GM12878 (cell line): Measurements from ENCODE around the gene GAMT.

Source experiments
- FOXK2 ChIP-seq: fragments of 450-650 bp; IDR thresholded peaks from 2 replicates; pipeline ENCODE4 v1.6.1; 2017; ENCODE audit warnings: mild to moderate bottlenecking, moderate library complexity
- HDAC6 ChIP-seq: fragments of 200-600 bp; sonication (generic); IDR thresholded peaks from one replicate; pipeline ENCODE4 v1.8.0; 2017; ENCODE audit warnings: antibody characterized with exemption; ENCODE audit not compliant: unreplicated experiment
- NKRF ChIP-seq: fragments of 450-650 bp; conservative IDR thresholded peaks from 2 replicates; pipeline ENCODE4 v1.6.1; 2017; ENCODE audit warnings: mild to moderate bottlenecking, moderate library complexity
- NR2C2 ChIP-seq: IDR thresholded peaks from 2 replicates; pipeline ENCODE4 v1.6.1; 2011; ENCODE audit warnings: borderline replicate concordance, low read depth; ENCODE audit not compliant: control insufficient read depth, insufficient read length
- NR2F1 ChIP-seq: fragments of 450-650 bp; conservative IDR thresholded peaks from 2 replicates; pipeline ENCODE4 v1.6.1; 2017; ENCODE audit warnings: mild to moderate bottlenecking
- POLR2A ChIP-seq: IDR thresholded peaks from 2 replicates; pipeline ENCODE4 v1.6.1; 2011; ENCODE audit warnings: low read depth, mild to moderate bottlenecking, low read length
- POU2F2 ChIP-seq: IDR thresholded peaks from 3 replicates; pipeline ENCODE4 v1.6.1; 2011; ENCODE audit warnings: low read depth, mild to moderate bottlenecking, low read length, borderline replicate concordance
- RFX5 ChIP-seq: IDR thresholded peaks from 2 replicates; pipeline ENCODE4 v1.6.1; 2011; ENCODE audit warnings: low read depth, low read length, improper control_type of control experiment
- ZBTB11 ChIP-seq: fragments of 450-650 bp; formaldehyde crosslinking; IDR thresholded peaks from 2 replicates; pipeline ENCODE4 v1.5.0; 2022; ENCODE audit warnings: mild to moderate bottlenecking, missing genetic modification characterization
- TF ChIP-seq, protein P1 (sequence below): IDR thresholded peaks from 2 replicates; pipeline ENCODE4 v1.6.1; 2011; ENCODE audit warnings: low read depth, low read length, improper control_type of control experiment, borderline replicate concordance
- TF ChIP-seq, protein P2 (sequence below), 3 experiments: IDR thresholded peaks in 2 of 3; conservative IDR thresholded peaks in 1 of 3; 2 replicates each; pipeline ENCODE4 v1.5.1; 2011; ENCODE audit warnings: low read depth in 3 of 3, low read length in 3 of 3, mild to moderate bottlenecking in 3 of 3, control low read depth in 2 of 3, moderate library complexity in 2 of 3, inconsistent platforms in 1 of 3, mixed read lengths in 1 of 3; ENCODE audit not compliant: control insufficient read depth in 2 of 3, insufficient read depth in 1 of 3; ENCODE audit errors: extremely low read depth in 1 of 3
- TF ChIP-seq, protein P3 (sequence below): IDR thresholded peaks from 2 replicates; pipeline ENCODE4 v1.6.1; 2011; ENCODE audit warnings: mild to moderate bottlenecking, low read depth, low read length, moderate library complexity; ENCODE audit not compliant: insufficient replicate concordance

- TF ChIP-seq, protein P1, sequence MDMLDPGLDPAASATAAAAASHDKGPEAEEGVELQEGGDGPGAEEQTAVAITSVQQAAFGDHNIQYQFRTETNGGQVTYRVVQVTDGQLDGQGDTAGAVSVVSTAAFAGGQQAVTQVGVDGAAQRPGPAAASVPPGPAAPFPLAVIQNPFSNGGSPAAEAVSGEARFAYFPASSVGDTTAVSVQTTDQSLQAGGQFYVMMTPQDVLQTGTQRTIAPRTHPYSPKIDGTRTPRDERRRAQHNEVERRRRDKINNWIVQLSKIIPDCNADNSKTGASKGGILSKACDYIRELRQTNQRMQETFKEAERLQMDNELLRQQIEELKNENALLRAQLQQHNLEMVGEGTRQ: no peak
- TF ChIP-seq FOXK2 (no peak), NKRF (no peak), RFX5 (no peak), ZBTB11 (CRISPR knock-in tag) (no peak), POU2F2 (no peak), NR2F1 (no peak), NR2C2 (no peak), HDAC6 (no peak), POLR2A (no peak)
- TF ChIP-seq, protein P2, sequence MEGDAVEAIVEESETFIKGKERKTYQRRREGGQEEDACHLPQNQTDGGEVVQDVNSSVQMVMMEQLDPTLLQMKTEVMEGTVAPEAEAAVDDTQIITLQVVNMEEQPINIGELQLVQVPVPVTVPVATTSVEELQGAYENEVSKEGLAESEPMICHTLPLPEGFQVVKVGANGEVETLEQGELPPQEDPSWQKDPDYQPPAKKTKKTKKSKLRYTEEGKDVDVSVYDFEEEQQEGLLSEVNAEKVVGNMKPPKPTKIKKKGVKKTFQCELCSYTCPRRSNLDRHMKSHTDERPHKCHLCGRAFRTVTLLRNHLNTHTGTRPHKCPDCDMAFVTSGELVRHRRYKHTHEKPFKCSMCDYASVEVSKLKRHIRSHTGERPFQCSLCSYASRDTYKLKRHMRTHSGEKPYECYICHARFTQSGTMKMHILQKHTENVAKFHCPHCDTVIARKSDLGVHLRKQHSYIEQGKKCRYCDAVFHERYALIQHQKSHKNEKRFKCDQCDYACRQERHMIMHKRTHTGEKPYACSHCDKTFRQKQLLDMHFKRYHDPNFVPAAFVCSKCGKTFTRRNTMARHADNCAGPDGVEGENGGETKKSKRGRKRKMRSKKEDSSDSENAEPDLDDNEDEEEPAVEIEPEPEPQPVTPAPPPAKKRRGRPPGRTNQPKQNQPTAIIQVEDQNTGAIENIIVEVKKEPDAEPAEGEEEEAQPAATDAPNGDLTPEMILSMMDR (IDR thresholded peaks at IDR 0.05 in 2 of 3, conservative IDR thresholded peaks at IDR 0.05 in 1 of 3; ENCODE audit: control insufficient read depth in 2 of 3, extremely low read depth in 1 of 3, insufficient read depth in 1 of 3, low read depth in 3 of 3, low read length in 3 of 3): no peak
- TF ChIP-seq, protein P3, sequence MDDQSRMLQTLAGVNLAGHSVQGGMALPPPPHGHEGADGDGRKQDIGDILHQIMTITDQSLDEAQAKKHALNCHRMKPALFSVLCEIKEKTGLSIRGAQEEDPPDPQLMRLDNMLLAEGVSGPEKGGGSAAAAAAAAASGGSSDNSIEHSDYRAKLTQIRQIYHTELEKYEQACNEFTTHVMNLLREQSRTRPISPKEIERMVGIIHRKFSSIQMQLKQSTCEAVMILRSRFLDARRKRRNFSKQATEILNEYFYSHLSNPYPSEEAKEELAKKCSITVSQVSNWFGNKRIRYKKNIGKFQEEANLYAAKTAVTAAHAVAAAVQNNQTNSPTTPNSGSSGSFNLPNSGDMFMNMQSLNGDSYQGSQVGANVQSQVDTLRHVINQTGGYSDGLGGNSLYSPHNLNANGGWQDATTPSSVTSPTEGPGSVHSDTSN: no peak
These were observed 1.6 kb downstream of the GAMT start for GRCh38 chr19:1399745-1400144.
